ENCODE results near the gene ATP2C2. TPM values are rescaled to one million over a fixed set of nuclear protein-coding genes. Genes with fewer than 3 reads are reported as not detected.

The ATP2C2 gene
- total RNA-seq = under 0.01 TPM in 1 of 2 replicates, not detected in the other

DNA sequence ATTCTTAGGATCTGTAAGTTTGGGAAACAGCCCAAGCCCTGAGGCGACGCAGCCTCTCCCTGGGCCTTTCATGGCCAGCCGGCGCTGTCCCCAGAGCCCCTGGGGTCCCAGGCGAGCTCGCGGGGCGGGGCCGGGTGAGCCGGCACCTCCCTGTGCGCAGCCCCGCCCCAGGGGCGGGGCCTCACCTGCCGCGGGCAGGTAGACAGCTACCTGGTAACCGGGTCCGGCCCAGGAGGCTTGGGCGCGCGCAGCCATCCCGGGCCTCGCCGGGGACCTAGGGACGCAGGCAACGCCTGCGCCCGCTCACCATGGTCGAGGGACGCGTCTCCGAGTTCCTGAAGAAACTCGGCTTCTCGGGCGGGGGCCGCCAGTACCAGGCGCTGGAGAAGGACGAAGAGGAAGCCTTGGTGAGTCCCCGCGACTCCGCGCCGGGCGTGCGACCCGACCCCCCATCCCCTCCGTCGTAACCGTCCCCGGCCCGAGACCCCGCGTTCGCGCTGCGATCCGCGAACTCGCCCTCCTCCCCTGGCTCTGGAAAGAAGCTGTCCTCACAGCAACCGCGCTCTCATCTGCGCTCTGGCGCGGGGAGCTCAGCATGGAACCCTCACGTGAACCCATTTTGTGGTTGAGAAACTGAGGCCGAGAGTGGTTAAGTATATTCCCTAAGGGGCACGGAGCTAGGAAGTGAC is at the start of gene ATP2C2:
TSS of gene ATP2C2 (plus strand) at position 231 of the 689 bp plus-strand sequence. CDS start at position 309, 78 bp downstream.

DNA sequence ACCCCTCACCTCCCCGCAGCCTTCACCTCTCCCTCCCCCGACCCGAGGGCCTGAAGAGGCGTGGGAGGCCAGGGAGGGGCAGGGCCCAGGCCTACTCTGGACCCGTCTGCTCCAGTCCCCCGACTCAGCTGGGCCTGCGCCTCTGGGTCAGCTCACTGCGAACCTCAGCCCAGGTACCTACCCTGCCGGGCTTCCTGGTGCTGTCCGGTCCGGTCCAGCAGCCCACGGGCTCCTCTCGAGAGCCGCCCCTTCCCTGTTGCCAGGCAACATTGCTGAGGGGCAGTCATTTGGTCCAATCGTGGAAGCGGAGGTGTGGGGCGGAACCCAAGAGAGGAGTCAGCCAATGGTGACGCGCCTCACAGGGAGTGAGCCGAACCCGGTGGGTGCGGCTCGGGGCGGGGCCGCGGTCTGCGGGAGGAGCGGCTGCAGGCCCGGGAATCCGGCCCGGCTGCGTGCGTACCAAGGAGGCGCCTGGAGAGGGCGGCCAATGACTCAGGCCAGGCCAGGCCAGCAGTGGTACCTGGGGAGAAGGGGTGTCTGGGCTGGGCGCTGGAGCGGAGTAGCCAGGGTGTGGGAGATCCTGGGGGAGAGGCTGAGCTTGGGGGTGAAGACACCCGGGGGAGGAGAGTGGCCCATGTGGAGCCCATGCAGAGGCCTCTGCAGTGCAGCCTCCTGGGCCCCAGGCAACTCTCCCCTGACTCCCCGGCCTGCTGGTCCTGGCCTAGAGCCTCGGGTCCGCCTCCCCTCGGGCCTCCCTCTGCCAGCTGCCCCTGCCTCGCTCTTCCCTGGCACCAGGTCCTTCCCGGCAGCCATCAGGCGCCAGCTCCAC is 136.3 kb downstream of the ATP2C2 start, which contains the start of gene MEAK7:
TSS of gene MEAK7 (minus strand) at position 240 of the 829 bp plus-strand sequence. CDS start 6,573 bp downstream, outside the sequence.

Other genes starting within 250 kb of the ATP2C2 start
- 13.1 and 13.2 TPM in 2 replicates for gene HSDL1, start 223.4 kb upstream of the ATP2C2 start, total RNA-seq
- gene DNAAF1, start 223.2 kb upstream of the ATP2C2 start, total RNA-seq = not detected in 2 replicates
- gene TAF1C, start 181.5 kb upstream of the ATP2C2 start, total RNA-seq = 23.1 and 27.6 TPM in 2 replicates
- not detected in 2 replicates for gene ADAD2, start 177.4 kb upstream of the ATP2C2 start, total RNA-seq
- gene KCNG4, start 128.5 kb upstream of the ATP2C2 start, total RNA-seq = not detected in 2 replicates
- gene WFDC1, start 73.7 kb upstream of the ATP2C2 start, total RNA-seq = under 0.01 and 0.20 TPM in 2 replicates
- gene MEAK7, start 136.1 kb downstream of the ATP2C2 start, total RNA-seq = 13.2 and 22.3 TPM in 2 replicates
- gene COTL1, start 249.5 kb downstream of the ATP2C2 start, total RNA-seq = 258 and 352 TPM in 2 replicates